DMS53 treated with DMSO at 0.1 percent for 48 hours (cell line): ENCODE results near the gene KLK1.
"Not testable (repeated sequence)": the region's sequence is repeated elsewhere in the genome, so short reads cannot be mapped to it uniquely, and the experiment has no call there.

ENCODE experiments used
- DNase-seq: peaks from one replicate; lab custom pipeline; 2025; ENCODE audit not compliant: unreplicated experiment; lab: John Stamatoyannopoulos, UW

KLK1 gene

DNA sequence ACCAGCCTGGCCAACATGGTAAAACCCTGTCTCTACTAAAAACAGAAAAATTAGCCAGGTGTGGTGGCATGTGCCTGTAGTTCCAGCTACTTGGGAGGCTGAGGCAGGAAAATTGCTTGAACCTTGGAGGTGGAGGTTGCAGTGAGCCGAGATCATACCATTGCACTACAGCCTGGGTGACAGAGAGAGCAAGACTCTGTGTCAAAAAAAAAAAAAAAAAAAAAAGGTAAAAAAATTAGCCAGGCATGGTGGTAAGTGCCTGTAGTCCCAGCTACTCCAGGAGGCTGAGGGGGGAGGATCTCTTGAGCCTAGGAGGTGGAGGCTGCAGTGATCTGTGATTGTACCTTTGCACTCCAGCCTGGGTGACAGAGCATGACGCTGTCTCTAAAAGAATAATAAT is 53.4 kb downstream of the KLK1 start, which contains the start of gene GPR32:
Gene GPR32 (plus strand): TSS at position 301 of the 400 bp plus-strand sequence. CDS start 137 bp downstream, outside the sequence.
- not testable (repeated sequence) for DNase-seq
